Ishikawa (cell line): ENCODE measurements around the gene LRRC14B.

ENCODE experiments used
- CEBPB ChIP-seq: IDR thresholded peaks from 2 replicates; pipeline ENCODE4 v1.6.1; 2012
- CREB1 ChIP-seq: IDR thresholded peaks from 2 replicates; pipeline ENCODE4 v1.6.1; 2012; ENCODE audit warnings: low read depth
- EP300 ChIP-seq: IDR thresholded peaks from 2 replicates; pipeline ENCODE4 v1.6.1; 2012; ENCODE audit warnings: borderline replicate concordance
- FOXM1 ChIP-seq: IDR thresholded peaks from 2 replicates; pipeline ENCODE4 v1.6.1; 2012; ENCODE audit warnings: low read depth, borderline replicate concordance
- NFIC ChIP-seq: IDR thresholded peaks from 2 replicates; pipeline ENCODE4 v1.6.1; 2012
- RAD21 ChIP-seq: IDR thresholded peaks from 2 replicates; pipeline ENCODE4 v1.6.1; 2012; ENCODE audit warnings: low read depth
- TAF1 ChIP-seq: IDR thresholded peaks from 2 replicates; pipeline ENCODE4 v1.6.1; 2012; ENCODE audit warnings: low read depth, mild to moderate bottlenecking
- TEAD4 ChIP-seq: IDR thresholded peaks from 2 replicates; pipeline ENCODE4 v1.6.1; 2012
- USF1 ChIP-seq: IDR thresholded peaks from 2 replicates; pipeline ENCODE4 v1.6.1; 2012
- ZBTB7A ChIP-seq: IDR thresholded peaks from 2 replicates; pipeline ENCODE4 v1.6.1; 2012; ENCODE audit warnings: low read depth
- TF ChIP-seq, protein P1 (sequence below): IDR thresholded peaks from 2 replicates; pipeline ENCODE4 v1.6.1; 2012; ENCODE audit warnings: low read depth, mild to moderate bottlenecking
- TF ChIP-seq, protein P2 (sequence below): IDR thresholded peaks from 2 replicates; pipeline ENCODE4 v1.6.1; 2012

GRCh38 chr5:198516-199196, 7.4 kb downstream of the LRRC14B start:
- TF ChIP-seq, protein P1, sequence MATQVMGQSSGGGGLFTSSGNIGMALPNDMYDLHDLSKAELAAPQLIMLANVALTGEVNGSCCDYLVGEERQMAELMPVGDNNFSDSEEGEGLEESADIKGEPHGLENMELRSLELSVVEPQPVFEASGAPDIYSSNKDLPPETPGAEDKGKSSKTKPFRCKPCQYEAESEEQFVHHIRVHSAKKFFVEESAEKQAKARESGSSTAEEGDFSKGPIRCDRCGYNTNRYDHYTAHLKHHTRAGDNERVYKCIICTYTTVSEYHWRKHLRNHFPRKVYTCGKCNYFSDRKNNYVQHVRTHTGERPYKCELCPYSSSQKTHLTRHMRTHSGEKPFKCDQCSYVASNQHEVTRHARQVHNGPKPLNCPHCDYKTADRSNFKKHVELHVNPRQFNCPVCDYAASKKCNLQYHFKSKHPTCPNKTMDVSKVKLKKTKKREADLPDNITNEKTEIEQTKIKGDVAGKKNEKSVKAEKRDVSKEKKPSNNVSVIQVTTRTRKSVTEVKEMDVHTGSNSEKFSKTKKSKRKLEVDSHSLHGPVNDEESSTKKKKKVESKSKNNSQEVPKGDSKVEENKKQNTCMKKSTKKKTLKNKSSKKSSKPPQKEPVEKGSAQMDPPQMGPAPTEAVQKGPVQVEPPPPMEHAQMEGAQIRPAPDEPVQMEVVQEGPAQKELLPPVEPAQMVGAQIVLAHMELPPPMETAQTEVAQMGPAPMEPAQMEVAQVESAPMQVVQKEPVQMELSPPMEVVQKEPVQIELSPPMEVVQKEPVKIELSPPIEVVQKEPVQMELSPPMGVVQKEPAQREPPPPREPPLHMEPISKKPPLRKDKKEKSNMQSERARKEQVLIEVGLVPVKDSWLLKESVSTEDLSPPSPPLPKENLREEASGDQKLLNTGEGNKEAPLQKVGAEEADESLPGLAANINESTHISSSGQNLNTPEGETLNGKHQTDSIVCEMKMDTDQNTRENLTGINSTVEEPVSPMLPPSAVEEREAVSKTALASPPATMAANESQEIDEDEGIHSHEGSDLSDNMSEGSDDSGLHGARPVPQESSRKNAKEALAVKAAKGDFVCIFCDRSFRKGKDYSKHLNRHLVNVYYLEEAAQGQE: no peak
- TF ChIP-seq EP300 (no peak), RAD21 (no peak), CEBPB (no peak), USF1 (no peak), TAF1 (no peak), TEAD4 (no peak), CREB1 (no peak), FOXM1 (no peak), NFIC (no peak), ZBTB7A (no peak)
- TF ChIP-seq, protein P2, sequence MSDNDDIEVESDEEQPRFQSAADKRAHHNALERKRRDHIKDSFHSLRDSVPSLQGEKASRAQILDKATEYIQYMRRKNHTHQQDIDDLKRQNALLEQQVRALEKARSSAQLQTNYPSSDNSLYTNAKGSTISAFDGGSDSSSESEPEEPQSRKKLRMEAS: no peak
